ENCODE data around the gene FCN3.
"Not testable (repeated sequence)": the region's sequence is repeated elsewhere in the genome, so short reads cannot be mapped to it uniquely, and the experiment has no call there.

Gene FCN3

GRCh38 chr1:27399251-27400025, 24.8 kb upstream of the FCN3 start:
- no peak for DNase-seq (ENCODE audit: low read depth in 2 of 2)

GRCh38 chr1:27398405-27399149, 24.0 kb upstream of the FCN3 start:
- no peak for DNase-seq (ENCODE audit: low read depth in 2 of 2)

- no peak for DNase-seq (ENCODE audit: low read depth in 2 of 2)
Measured at GRCh38 chr1:27397749-27398148, 23.1 kb upstream of the FCN3 start.

GRCh38 chr1:27397110-27397509, 22.5 kb upstream of the FCN3 start:
- no peak for DNase-seq (ENCODE audit: low read depth in 2 of 2)

GRCh38 chr1:27395441-27396195, 21.0 kb upstream of the FCN3 start:
- peak; percentile 65 to 73 for DNase-seq (ENCODE audit: low read depth in 2 of 2)

GRCh38 chr1:27394925-27395324, 20.3 kb upstream of the FCN3 start:
- DNase-seq (ENCODE audit: low read depth in 2 of 2) = no peak

- DNase-seq (ENCODE audit: low read depth in 2 of 2) = no peak
Measured at GRCh38 chr1:27394282-27394658, 19.6 kb upstream of the FCN3 start.

- no peak for DNase-seq (ENCODE audit: low read depth in 2 of 2)
Measured at GRCh38 chr1:27393641-27394281, 19.1 kb upstream of the FCN3 start.

- DNase-seq (ENCODE audit: low read depth in 2 of 2) = no peak
Measured at GRCh38 chr1:27392778-27393635, 18.4 kb upstream of the FCN3 start.

- DNase-seq (ENCODE audit: low read depth in 2 of 2) = peak; percentile 93 to 95
Measured at GRCh38 chr1:27392096-27392777, 17.6 kb upstream of the FCN3 start, which contains the start of gene GPR3. GPR3 (plus strand) TSS chr1:27392622; CDS start chr1:27393799, 1,177 bp downstream.

- DNase-seq (ENCODE audit: low read depth in 2 of 2) = no peak
Measured at GRCh38 chr1:27391511-27392095, 17.0 kb upstream of the FCN3 start.

GRCh38 chr1:27388337-27389005, 13.8 kb upstream of the FCN3 start:
- peak; percentile 70 to 73 for DNase-seq (ENCODE audit: low read depth in 2 of 2)

- DNase-seq (ENCODE audit: low read depth in 2 of 2) = not testable (repeated sequence)
Measured at GRCh38 chr1:27384797-27385196, 10.2 kb upstream of the FCN3 start.

GRCh38 chr1:27383661-27384060, 9.0 kb upstream of the FCN3 start:
- no peak for DNase-seq (ENCODE audit: low read depth in 2 of 2)

- no peak for DNase-seq (ENCODE audit: low read depth in 2 of 2)
Measured at GRCh38 chr1:27383039-27383605, 8.5 kb upstream of the FCN3 start, which contains the start of gene CD164L2. CD164L2 (minus strand) TSS chr1:27383333; CDS start chr1:27383239, 94 bp downstream.

GRCh38 chr1:27381969-27382762, 7.5 kb upstream of the FCN3 start:
- DNase-seq (ENCODE audit: low read depth in 2 of 2) = no peak

GRCh38 chr1:27380766-27381733, 6.4 kb upstream of the FCN3 start:
- no peak for DNase-seq (ENCODE audit: low read depth in 2 of 2)

All from stimulated activated CD4-positive, alpha-beta T cell treated with anti-CD3 and anti-CD28 coated beads, Interleukin-1b, Interleukin-23, amount 100 ng/mL, for 4 hours (primary cell).